Activated T-cell treated with anti-CD3 and anti-CD28 coated beads, Interleukin-2, amount 50 U/mL, for 1 hour (primary cell): ENCODE measurements around the gene RPL28.
"Not testable (repeated sequence)": the region's sequence is repeated elsewhere in the genome, so short reads cannot be mapped to it uniquely, and the experiment has no call there.

Source experiments
- DNase-seq: peaks from one replicate; pipeline ENCODE4 v3.0.0-alpha.2; 2020

Gene RPL28

DNA sequence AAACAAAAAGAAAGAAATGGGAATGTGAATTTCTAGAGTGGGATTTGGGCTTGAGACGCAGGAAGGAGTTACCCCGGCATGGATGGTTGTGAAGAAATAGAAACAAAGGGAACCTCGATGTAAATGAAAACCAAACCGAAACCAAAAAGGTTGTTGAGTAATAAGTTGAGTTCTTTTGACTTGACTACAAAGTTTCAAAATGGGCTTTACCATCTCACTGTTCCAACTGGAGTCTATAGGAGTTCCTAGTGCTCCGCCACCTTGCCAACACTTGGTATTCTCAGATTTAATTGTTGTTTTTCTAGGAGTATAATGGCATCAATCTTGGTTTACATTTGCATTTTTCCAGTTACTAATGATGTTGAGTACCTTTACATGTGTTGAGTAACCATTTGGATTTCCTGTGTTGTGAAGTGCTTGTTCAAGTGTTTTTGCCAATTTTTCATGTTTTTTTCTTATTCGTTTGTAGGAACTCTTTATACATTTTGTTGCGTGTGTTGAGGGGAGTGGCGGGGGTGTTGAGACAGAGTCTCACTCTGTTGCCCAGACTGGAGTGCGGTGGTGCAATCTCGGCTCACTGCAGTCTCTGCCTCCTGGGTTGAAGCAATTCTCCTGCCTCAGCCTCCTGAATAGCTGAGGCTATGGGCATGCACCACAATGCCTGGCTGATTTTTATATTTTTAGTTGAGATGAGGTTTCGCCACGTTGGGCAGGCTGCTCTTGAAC is 12.6 kb downstream of the RPL28 start:
- no peak for DNase-seq

- DNase-seq: no peak
Observed at GRCh38 chr19:55400281-55401087, 14.8 kb downstream of the RPL28 start.

- DNase-seq: not testable (repeated sequence)
Observed at GRCh38 chr19:55401390-55401789, 15.7 kb downstream of the RPL28 start.

DNA sequence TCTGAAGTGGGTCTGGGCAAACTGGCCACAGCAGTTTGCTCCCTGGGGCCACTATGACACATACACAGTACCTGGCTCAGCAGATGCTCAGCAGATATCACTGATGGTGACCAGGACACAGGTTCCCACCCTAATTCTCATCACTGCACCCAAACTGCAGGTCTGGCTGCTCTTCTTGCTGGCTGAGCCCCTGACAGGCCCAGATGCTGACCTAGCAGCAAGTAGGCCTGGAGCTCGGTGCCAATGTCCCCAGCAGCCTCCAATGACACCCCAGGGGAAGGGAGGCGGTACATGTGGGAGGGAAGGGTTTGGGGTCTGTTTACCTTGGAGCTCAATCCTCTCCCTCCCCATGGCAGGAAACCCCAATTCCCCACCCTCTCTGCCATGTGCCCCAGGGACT is 16.8 kb downstream of the RPL28 start:
- no peak for DNase-seq

DNA sequence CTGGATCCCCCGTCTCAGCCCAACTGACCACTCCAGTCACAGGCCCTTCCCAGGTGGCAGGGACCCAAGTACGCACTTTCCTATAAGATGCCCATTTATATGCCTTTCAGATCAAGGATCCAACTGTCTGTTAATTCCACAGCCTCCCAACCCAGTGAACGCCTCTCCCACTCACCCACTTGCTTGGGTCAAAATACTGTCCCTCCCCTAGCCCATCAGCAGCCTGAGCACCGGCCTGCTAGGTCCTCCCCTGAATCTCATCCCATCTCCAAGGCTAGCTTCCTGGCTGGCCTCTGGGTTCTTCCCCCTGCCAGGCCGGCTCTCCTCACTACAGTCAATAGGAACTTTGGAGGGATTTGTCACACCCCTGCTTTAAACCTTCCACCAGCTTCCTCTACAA is 19.9 kb downstream of the RPL28 start:
- no peak for DNase-seq

DNA sequence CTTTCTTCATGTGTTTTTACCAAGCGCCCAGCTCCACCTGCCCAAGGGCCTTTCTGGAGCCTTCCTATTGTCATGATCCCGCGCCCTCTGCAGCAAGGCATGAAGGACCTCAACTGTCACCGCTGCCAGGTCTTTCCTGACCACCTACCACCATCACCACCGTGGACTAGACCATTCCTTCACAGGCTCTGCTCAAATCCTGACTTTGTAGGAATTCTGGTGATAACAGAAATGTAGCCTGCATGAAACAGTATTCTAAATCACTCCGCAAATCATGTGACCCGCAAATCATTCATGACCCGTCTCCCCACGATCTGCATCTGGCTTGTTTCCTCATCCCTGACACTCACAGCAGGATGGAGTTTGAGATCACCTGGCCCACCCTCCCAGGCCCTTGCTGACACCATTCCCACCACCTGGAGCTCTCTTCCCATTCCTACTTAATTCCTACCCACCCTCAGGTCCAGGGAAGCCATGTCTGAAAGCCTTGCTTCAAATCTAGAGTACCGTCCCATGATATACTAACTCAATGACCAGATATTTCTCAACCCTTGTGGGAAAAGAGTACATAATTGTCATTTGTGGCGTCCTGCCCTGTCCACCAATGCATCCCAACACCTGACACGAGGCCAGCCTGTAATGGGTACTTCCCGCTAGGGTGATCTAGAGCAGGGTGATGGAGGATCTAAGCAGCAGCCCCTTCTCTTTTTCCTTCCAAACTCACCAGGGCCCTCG is 20.5 kb downstream of the RPL28 start:
- DNase-seq: no peak

GRCh38 chr19:55406826-55407549 is 21.3 kb downstream of the RPL28 start:
- no peak for DNase-seq

GRCh38 chr19:55407550-55407799 is 21.7 kb downstream of the RPL28 start, which contains the start of gene UBE2S:
UBE2S (minus strand) TSS chr19:55407788; CDS start chr19:55407589, 199 bp downstream.
- not testable (repeated sequence) for DNase-seq

GRCh38 chr19:55407800-55408532 is 22.2 kb downstream of the RPL28 start:
- DNase-seq: peak; percentile 94

DNA sequence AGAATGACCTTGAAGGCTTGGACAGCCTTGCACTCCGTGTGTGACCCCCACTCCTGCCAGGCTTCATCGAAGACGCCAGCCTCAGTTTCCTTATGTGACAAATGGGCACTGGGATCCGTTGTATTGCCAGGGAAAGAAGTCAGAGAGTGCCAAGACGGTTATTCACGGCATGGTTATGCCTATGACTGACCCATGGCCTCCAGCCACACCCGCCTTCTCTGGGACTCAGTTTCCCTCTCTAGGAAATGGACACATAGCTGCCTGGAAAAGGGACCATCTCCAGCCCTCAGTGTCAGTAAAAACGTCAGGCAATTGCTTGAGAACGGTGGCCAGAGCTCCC is 22.8 kb downstream of the RPL28 start:
- peak; percentile 23 for DNase-seq

DNA sequence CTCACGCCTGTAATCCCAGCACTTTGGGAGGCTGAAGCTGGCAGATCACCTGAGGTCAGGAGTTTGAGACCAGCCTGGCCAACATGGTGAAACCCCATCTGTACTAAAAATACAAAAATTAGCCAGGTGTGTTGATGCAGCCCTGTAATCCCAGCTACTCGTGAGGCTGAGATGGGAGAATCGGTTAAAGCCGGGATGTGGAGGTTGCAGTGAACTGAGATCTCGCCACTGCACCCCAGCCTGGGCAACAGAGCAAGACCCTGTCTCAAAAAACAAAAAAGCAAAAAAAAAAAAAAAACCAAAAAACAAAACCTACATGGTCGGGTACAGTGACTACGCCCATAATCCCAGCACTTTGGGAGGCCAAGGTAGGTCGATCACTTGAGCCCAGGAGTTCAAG is 23.4 kb downstream of the RPL28 start:
- DNase-seq: not testable (repeated sequence)

- no peak for DNase-seq
Observed at GRCh38 chr19:55410168-55410567, 24.4 kb downstream of the RPL28 start.

DNA sequence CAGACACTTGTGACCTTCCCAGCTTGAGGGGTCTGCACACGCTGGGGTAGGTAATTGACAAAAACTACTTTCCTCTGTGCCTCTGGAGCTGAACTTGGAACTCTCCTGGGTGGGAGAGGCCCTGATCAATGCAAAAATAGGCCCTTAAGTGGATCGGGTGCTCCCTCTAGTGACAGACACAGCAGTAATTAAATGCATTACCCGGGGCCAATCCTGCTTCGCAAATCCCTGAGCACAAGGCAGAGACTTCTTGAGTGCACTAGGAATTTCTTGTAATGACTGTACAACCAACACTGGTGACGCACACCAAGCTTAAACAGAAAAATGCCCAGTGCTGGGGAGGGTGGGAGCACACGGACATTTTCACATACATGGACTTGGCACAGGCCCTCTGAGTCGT is 32.5 kb downstream of the RPL28 start:
- peak; percentile 43 for DNase-seq

DNA sequence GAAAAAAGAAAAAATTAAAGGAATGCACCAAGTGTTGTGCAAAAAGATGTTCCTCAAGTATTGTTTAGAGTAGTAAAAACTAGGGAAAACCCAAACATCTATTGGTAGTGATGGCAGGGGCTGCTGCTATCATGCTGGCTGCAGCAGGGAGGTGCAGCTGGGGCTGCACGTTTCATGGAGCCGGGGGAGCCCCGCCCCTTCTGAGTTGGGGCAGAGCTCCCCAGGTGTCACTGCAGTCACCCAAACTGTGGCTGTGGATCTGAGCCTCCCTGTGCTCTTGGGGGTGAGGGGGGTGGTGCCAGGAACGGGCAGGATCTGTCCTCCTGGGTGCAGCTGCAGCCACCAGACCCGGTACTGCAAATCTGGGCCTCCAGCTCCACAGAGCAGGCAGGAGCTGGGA is 33.4 kb downstream of the RPL28 start:
- DNase-seq: no peak

- DNase-seq: no peak
Observed at GRCh38 chr19:55419624-55420236, 34.0 kb downstream of the RPL28 start.

GRCh38 chr19:55421281-55421680 is 35.5 kb downstream of the RPL28 start:
- DNase-seq: peak; percentile 34

GRCh38 chr19:55423225-55424005 is 37.7 kb downstream of the RPL28 start:
- DNase-seq: no peak

GRCh38 chr19:55424518-55424917 is 38.8 kb downstream of the RPL28 start:
- DNase-seq: no peak

DNA sequence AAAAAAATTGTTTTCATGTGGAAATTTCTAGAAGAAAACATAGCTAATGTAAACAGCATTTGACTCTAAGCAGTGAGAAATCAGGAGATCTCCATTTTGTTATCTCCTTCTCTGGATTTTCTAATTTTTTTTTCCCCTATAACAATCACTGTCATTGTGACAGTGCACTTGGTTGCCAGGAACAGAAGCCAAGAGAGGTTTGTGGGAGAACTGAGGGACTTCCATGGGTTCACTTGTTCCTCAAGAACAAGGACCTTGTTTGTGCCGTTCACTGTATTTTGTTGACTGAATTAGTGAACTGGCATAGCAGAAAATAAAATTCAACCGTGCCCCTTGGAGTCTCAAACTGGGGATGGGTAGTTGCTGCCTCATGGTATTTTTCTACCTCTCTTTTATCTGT is 40.3 kb downstream of the RPL28 start:
- DNase-seq: no peak

- DNase-seq: no peak
Observed at GRCh38 chr19:55431183-55431582, 45.5 kb downstream of the RPL28 start.

DNA sequence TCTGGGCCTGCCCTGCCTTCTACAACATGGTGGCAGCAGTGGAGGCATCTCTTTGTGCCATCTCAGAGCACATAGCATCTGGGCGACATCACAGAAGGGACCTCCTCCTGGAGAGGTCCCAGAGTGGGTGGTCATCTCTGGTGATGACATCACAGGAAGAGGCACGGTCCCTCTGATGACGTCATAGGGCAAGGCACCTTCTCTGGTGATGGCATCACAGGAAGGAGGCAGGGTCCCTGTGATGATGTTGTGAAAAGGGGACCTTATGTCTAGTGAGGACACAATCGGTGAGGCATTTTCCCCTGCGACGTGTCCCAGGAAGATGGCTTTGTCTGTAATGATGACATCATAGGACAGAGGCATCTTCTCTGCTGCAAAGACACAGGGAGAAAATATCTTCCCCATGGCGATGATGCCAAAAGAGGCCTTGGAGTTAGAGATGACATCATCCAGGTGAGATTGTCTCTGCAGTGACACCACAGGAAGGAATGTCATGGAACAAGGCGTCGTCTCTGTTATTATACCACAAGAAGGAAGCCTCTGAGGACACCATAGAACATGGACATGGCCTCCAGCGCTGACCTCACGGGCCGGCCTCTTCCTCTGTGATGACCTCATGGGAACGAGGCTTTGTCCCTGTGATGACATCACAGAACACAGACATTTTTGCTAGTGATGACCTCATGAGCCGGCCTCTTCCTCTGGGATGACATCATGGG is 46.7 kb downstream of the RPL28 start:
- no peak for DNase-seq
